ENCODE measurements around the gene TMPRSS13.
"Not testable (repeated sequence)": the region's sequence is repeated elsewhere in the genome, so short reads cannot be mapped to it uniquely, and the experiment has no call there.

TMPRSS13 gene

DNA sequence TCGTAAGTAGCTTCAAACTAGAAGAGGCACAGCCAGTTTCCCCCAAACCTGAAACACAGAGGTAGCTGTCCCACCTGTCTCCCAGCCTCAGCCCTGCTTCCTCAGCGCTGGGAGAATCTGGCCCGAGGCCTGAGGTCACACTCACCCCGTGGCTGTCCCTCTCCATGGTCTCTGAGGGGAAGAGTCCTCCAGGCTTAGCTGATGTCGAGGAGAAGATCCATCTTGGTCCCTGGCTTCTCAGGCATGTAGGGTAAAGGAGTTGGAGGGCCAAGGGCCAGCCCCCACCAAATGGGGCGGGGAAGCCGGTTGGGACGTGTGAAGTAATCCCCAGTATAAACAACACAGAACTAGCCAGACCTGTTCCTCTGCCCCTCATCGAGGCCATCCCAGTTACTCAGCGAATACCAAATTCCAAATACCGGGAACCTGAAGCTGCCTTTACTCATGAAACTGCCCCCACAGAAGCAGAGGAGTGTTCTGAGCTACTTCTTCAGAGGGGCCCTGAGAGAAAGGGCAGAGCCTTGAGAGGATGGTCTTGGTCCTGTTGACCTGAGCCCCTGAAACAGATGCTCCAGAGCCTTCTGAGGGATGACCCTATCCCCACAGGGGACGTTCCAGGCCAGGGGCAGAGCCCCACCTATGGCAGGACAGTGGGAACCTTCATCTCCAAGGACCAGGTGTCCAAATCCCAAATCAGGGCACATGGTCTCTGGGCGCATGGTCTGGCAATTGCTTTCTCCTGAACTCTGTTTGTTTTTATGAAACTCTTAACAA, at the start of gene TMPRSS13:
Gene TMPRSS13, minus strand, starts transcription at position 261 of the 774 bp plus-strand sequence. Its CDS starts 95 bp downstream, at position 166.
- ChIA-PET CTCF (interaction anchor here (0.6 kb wide), 1 partner anchor 18 kb away, joined by 3 read pairs; no protein-coding TSS in a partner anchor), POLR2A (no interaction called here)
- DNase-seq (ENCODE audit: extremely low spot score), result no peak
- no peak for TF ChIP-seq SUZ12 (IDR thresholded peaks at IDR 0.05)
- TF ChIP-seq LEF1 (IDR thresholded peaks at IDR 0.05; ENCODE audit: borderline replicate concordance), result no peak
- TF ChIP-seq L3MBTL2 (conservative IDR thresholded peaks at IDR 0.05), result no peak
- no peak for TF ChIP-seq ELF4 (IDR thresholded peaks at IDR 0.05)
- no peak for TF ChIP-seq FOXM1 (IDR thresholded peaks at IDR 0.05; ENCODE audit: borderline replicate concordance)
- no peak for TF ChIP-seq TARDBP (IDR thresholded peaks at IDR 0.05)

GRCh38 chr11:117978991-117979390, 49.8 kb upstream of the TMPRSS13 start:
- ChIA-PET CTCF (no interaction called here), POLR2A (interaction anchor here (1.3 kb wide), 1 partner anchor 9 kb away, joined by 3 read pairs; no protein-coding TSS in a partner anchor)
- TF ChIP-seq SUZ12 (IDR thresholded peaks at IDR 0.05) (no peak), NFRKB (IDR thresholded peaks at IDR 0.05) (no peak), ELF4 (IDR thresholded peaks at IDR 0.05) (no peak)
- DNase-seq (ENCODE audit: extremely low spot score), result no peak

DNA sequence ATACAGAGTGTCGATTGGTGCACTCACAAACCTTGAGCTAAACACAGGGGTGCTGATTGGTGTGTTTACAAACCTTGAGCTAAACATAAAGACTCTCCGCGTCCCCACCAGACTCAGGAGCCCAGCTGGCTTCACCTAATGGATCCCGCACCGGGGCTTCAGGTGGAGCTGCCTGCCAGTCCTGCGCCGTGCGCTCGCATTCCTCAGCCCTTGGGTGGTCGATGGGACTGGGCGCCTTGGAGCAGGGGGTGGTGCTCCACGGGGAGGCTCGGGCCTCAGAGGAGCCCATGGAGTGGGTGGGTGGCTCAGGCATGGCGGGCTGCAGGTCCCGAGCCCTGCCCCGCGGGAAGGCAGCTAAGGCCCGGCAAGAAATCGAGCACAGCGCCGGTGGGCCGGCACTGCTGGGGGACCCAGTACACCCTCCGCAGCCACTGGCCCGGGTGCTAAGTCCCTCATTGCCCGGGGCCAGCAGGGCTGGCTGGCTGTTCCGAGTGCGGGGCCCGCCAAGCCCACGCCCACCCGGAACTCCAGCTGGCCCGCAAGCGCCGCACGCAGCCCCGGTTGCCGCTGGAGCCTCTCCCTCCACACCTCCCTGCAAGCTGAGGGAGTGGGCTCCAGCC, 49.2 kb upstream of the TMPRSS13 start:
- CTCF ChIA-PET; DNase-seq (ENCODE audit: extremely low spot score): not testable (repeated sequence)
- POLR2A ChIA-PET, result interaction anchor here (1.3 kb wide), 1 partner anchor 10 kb away, joined by 3 read pairs; no protein-coding TSS in a partner anchor

DNA sequence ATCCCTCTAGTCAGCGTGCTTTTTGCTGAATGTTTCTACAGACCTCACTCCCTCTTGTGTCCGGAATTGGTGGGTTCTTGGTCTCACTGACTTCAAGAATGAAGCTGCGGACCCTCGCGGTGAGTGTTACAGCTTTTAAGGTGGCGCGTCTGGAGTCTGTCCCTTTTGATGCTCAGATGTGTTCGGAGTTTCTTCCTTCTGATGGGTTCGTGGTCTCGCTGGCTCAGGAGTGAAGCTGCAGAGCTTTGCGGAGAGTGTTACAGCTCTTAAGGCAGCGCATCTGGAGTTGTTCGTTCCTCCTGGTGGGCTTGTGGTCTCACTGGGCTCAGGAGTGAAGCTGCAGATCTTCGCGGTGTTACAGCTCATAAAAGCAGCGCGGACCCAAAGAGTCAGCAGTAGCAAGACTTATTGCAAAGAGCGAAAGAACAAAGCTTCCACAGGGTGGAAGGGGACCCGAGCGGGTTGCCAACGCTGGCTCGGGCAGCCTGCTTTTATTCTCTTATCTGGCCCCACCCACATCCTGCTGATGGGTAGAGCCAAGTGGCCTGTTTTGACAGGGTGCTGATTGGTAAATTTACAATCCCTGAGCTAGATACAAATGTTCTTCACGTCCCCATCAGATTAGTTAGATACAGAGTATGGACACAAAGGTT, 48.5 kb upstream of the TMPRSS13 start:
- CTCF ChIA-PET; DNase-seq (ENCODE audit: extremely low spot score): not testable (repeated sequence)
- POLR2A ChIA-PET, result interaction anchor here (1.1 kb wide), 1 partner anchor 8 kb away, joined by 4 read pairs; the partner anchor contains the start of gene IL10RA

DNA sequence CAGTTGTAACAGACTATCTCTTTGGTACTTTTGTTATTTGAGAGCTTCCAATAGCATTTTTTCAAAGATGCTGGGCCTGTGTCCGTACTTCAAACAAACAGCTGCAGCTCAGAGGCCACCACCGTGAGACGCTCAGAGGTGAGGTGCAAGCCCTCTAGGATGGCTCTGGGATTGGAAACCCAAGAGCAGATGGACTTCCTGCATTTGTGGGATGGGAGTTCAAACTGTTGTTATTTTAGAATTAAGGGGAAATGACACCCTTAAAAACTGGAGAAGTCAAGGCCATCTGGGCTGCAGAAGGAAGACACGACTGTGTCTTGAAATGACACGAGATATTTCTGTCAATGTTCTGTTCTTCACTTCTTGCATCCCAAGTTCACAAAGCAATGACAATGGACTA, 47.8 kb upstream of the TMPRSS13 start:
- no peak for DNase-seq (ENCODE audit: extremely low spot score)
- TF ChIP-seq NFRKB (IDR thresholded peaks at IDR 0.05) (no peak), ARNT (IDR thresholded peaks at IDR 0.05) (no peak), FOXK2 (IDR thresholded peaks at IDR 0.05) (no peak), BHLHE40 (IDR thresholded peaks at IDR 0.05; ENCODE audit: borderline replicate concordance) (no peak), LEF1 (IDR thresholded peaks at IDR 0.05; ENCODE audit: borderline replicate concordance) (no peak), FOXA1 (IDR thresholded peaks at IDR 0.05) (no peak), L3MBTL2 (conservative IDR thresholded peaks at IDR 0.05) (no peak)
- ChIA-PET CTCF (no interaction called here), POLR2A (interaction anchor here (1.1 kb wide), 1 partner anchor 9 kb away, joined by 4 read pairs; the partner anchor contains the start of gene IL10RA)

GRCh38 chr11:117976445-117976844, 47.2 kb upstream of the TMPRSS13 start:
- ChIA-PET CTCF (no interaction called here), POLR2A (no interaction called here)
- TF ChIP-seq SUZ12 (IDR thresholded peaks at IDR 0.05) (no peak), PKNOX1 (IDR thresholded peaks at IDR 0.05) (no peak), FOXM1 (IDR thresholded peaks at IDR 0.05; ENCODE audit: borderline replicate concordance) (no peak), SP1 (IDR thresholded peaks at IDR 0.05) (no peak), ARNT (IDR thresholded peaks at IDR 0.05) (no peak), FOXK2 (IDR thresholded peaks at IDR 0.05) (no peak), CTBP1 (IDR thresholded peaks at IDR 0.05; ENCODE audit: borderline replicate concordance) (no peak), HDGF (IDR thresholded peaks at IDR 0.05; ENCODE audit: borderline replicate concordance) (no peak), ELF4 (IDR thresholded peaks at IDR 0.05) (no peak), ZNF384 (IDR thresholded peaks at IDR 0.05) (no peak), NFRKB (IDR thresholded peaks at IDR 0.05) (no peak)
- no peak for DNase-seq (ENCODE audit: extremely low spot score)

GRCh38 chr11:117973503-117973860, 44.3 kb upstream of the TMPRSS13 start:
- TF ChIP-seq ELF4 (IDR thresholded peaks at IDR 0.05), result no peak
- TF ChIP-seq L3MBTL2 (conservative IDR thresholded peaks at IDR 0.05), result no peak
- TF ChIP-seq PKNOX1 (IDR thresholded peaks at IDR 0.05), result no peak
- TF ChIP-seq ARNT (IDR thresholded peaks at IDR 0.05), result no peak
- no peak for TF ChIP-seq NFRKB (IDR thresholded peaks at IDR 0.05)
- no peak for TF ChIP-seq ZNF384 (IDR thresholded peaks at IDR 0.05)
- TF ChIP-seq FOXA1 (IDR thresholded peaks at IDR 0.05), result no peak
- no peak for TF ChIP-seq SP1 (IDR thresholded peaks at IDR 0.05)
- no peak for TF ChIP-seq CTBP1 (IDR thresholded peaks at IDR 0.05; ENCODE audit: borderline replicate concordance)
- no peak for TF ChIP-seq HDGF (IDR thresholded peaks at IDR 0.05; ENCODE audit: borderline replicate concordance)
- TF ChIP-seq TARDBP (IDR thresholded peaks at IDR 0.05), result no peak
- no peak for TF ChIP-seq LEF1 (IDR thresholded peaks at IDR 0.05; ENCODE audit: borderline replicate concordance)
- no peak for TF ChIP-seq SUZ12 (IDR thresholded peaks at IDR 0.05)
- no peak for DNase-seq (ENCODE audit: extremely low spot score)
- ChIA-PET CTCF (no interaction called here), POLR2A (no interaction called here)

Measured in HEK293T (cell line).